ENCODE data around the gene ANKRD11.

DNA sequence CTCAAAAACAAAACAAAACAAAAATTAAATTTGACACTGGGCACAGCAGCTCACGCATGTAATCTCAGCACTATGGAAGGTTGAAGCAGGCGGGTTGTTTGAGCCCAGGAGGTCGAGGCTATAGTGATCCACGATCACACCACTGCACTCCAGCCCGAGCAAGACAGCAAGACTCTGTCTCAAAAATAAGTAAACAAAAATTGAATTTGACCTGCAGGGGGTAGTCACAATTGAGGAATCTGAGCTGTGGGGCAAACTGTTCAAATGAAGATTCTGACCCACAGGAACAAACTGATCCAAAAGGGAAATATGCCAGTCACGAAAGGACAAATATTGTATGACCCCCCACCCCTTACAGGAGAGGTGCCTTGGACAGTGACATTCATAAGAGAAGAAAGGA is 29.8 kb downstream of the ANKRD11 start:
- TF ChIP-seq CTCF (optimal IDR thresholded peaks at IDR 0.05 in 1 of 3, IDR thresholded peaks at IDR 0.05 in 1 of 3, conservative IDR thresholded peaks at IDR 0.05 in 1 of 3; ENCODE audit: extremely low read depth in 1 of 3, insufficient read depth in 2 of 3, low read length in 3 of 3) (no peak), EZH2 (IDR thresholded peaks at IDR 0.05; ENCODE audit: low read length) (no peak)
